Kidney glomerular epithelial cell (primary cell): ENCODE results near the gene PLBD2.

Experiments
- DNase-seq: peaks from one replicate; lab custom pipeline; 2025; lab: John Stamatoyannopoulos, UW

The PLBD2 gene

GRCh38 chr12:113418213-113418879 lies 60.0 kb downstream of the PLBD2 start:
- DNase-seq: no peak

DNA sequence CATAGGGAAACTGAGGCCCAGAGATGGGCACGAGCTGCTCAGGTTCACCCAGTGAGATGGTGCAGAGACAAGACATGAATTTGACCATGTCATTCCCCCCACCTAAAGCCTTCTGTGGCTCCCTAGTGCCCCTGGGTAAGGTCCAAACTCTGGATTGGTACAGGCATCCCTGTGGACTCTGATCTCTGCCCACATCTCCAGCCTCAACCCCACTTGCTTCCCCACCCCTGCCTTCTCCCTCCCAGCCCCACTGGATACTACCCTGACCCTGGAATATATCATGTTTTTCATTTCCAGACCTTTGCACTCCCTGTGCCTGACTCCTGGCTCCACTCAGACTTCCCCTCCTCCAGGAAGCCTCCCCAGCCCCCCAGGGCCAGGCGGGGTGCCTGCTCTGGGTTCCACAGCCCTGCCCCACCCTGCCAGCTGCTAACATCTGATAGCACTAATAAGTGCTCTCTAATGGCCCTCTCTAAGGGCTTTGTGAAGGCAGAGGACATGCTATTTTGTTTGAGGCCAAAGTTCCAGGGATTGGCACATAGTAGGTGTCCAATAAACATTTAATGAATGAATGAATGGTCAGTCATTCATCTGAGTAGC lies 62.7 kb downstream of the PLBD2 start:
- no peak for DNase-seq

- peak; percentile 88 for DNase-seq
Observed at GRCh38 chr12:113422030-113422885, 63.9 kb downstream of the PLBD2 start, which contains the start of gene SDSL. SDSL (plus strand) TSS chr12:113422380; CDS start chr12:113427983, 5,603 bp downstream.

DNA sequence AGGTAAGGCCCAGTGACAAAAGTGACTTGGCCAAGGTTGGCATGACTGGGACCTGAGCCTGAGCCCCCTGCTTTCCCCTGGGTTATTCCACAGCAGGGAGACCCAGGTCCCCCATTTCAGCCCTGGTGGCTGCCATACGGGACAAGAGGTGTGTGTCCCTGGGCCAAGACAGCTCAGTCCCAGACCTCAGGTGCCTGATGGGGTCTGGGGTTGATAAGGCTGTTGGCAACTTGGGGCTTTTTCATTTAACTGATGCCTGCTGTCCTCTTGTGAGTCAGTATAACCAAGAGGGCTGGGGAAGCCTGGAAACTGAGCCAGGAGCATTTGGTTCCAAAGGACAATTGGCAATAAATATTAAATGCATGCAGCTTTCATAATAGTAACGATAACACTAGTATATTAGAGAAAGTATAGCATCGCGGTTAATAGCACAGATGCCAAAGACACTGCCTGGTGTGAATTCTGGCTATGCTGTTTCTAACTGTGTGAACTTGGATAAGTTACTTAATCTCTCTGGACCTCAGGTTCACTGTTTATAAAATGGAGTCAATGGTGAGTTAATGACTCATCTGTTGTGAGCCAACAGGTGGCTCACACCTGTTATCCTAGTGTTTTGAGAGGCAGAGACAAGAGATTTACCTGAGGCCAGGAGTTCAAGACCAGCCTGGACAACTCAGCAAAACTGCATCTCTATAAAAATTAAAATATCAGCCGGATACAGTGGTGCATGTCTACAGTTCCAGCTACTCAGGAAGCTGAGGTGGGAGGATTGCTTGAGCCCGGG lies 64.7 kb downstream of the PLBD2 start:
- DNase-seq: no peak

DNA sequence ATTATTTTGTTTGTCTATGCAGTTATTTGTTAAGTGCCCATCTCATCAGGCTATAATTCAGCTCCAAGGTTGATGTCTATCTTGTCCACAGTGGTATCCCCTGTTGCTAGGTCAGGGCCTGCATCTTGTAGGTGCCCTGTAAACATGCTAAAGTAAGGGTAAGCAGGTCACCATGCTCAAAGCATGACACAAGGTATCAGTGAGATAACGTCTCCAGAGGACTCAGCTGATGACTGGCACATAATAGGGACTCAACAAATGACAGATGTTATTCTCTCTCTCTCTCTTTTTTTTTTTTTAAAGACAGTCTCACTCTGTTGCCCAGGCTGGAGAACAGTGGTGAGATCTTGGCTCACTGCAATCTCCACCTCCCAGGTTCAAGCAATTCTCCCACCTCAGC lies 66.1 kb downstream of the PLBD2 start:
- DNase-seq: no peak

- peak; percentile 43 for DNase-seq
Observed at GRCh38 chr12:113424915-113425823, 66.8 kb downstream of the PLBD2 start.

- no peak for DNase-seq
Observed at GRCh38 chr12:113425960-113426453, 67.6 kb downstream of the PLBD2 start.

- no peak for DNase-seq
Observed at GRCh38 chr12:113427882-113428281, 69.5 kb downstream of the PLBD2 start.

DNA sequence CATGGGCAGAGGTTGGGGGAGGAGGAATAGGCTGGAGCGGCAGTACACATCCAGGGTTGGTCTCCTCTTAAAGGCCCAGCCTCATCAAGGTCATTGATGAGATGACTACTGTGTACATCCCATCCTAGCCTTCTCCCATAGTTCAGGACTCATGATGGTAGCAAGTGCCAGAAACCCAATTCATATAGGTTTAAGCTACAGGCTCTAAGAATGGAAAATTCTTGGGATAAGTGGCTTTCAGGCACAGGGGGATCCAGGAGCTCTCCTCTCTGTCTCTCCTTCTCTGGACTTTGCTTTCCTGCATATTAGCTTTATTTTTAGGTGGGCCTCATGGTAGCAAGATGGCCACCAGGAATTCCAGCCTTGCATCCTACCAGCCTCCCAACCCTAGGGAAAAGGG lies 70.1 kb downstream of the PLBD2 start:
- DNase-seq: no peak

GRCh38 chr12:113432986-113433385 lies 74.6 kb downstream of the PLBD2 start:
- peak; percentile 44 for DNase-seq

DNA sequence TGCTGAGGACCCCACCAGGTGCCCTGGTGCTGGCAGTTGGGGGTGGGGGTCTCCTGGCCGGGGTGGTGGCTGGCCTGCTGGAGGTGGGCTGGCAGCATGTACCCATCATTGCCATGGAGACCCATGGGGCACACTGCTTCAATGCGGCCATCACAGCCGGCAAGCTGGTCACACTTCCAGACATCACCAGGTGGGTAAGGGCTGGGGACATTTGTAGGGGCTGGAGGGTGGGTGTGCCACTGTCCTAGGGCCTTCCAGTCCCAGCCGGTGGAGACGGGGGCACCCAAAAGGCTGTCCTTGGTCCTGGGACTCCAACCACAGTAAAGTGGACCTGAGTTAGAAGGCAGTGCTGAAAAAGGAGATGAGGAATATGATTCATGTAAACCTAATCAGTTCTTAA lies 77.0 kb downstream of the PLBD2 start:
- no peak for DNase-seq

GRCh38 chr12:113436586-113436985 lies 78.2 kb downstream of the PLBD2 start:
- DNase-seq: no peak

DNA sequence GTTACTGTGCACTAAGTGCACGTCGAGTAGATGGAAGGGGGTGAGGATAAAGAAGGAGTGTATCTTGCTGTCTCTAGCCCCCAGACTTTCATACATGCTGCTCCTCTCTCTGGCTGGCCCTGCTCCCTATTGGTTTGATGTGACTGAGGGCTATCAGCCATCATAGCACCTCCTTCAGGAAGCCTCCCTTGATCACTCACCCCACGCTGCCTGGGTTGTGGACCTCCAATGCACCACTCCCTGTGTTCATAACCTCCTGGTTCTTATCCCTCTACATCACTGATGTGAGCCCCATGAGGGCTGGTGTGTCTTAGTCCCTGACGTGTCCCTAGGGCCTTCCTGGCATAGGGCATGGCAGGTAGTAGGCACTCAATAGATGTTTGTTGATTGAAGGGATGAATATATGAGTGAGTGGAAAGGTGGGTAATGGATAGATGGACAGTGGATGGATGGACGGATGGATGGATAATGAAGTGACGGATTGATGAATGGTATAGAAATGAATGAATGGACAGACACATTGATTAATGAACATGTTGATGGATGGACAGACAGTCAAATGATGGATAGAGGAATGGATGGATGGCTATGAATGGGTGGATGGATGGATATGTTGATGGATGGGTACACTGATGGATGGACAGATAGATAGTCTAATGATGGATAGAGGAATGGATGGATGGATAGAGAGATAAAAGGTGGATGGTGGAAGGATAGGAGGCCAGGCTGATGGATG lies 78.8 kb downstream of the PLBD2 start:
- DNase-seq: no peak

DNA sequence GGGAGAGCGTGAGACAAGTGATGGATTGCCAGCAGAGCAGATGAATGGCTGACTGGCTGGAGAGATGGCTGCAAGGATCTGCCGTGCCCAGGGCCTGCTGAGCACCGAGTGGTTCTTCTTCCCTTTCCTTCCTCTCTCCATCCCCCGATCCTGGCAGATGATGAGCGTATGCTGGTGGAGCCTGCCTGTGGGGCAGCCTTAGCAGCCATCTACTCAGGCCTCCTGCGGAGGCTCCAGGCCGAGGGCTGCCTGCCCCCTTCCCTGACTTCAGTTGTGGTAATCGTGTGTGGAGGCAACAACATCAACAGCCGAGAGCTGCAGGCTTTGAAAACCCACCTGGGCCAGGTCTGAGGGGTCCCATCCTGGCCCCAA lies 79.3 kb downstream of the PLBD2 start:
- DNase-seq: no peak

DNA sequence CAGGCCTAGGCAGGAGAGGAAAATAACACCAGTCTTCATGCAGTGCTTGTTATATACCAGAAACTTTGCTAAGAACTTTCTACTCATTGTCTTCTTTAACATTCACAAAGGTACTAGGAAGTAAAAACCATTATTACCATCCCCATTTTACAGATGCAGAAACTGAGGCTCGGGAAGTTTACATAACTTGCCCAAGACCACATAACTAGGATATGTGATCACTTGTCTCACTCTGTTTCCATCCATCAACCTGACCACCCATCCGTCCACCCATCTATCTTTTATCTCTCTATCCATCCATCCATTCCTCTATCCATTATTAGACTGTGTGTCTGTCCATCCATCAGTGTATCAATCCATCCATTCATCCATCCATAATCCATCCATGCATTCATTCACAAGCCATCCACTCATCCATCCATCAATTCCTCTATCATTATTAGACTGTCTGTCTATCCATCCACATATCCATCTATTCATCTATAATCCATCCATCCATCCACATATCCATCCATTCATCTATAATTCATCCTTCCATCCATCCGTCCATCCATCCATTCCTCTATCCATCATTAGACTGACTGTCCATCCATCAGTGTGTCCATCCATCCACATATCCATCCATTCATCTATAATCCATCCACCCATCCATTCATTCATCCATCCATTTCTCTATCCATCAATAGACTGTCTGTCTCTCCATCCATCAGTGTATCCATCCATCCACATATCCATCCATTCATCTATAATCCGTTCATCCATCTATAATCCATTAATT lies 80.3 kb downstream of the PLBD2 start:
- DNase-seq: no peak

DNA sequence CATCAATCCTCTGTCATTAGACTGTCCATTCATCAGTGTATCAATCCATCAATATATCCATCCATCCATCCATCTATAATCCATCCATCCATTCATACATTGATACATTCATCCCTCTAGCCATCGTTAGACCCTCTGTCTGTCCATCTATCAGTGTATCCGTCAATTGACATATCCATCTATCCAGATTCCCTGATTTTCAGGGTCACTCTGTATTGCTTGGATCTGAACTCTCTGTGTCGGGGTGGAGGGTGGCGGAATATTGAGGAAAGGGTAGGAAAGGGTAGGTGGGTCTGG lies 80.9 kb downstream of the PLBD2 start:
- no peak for DNase-seq

DNA sequence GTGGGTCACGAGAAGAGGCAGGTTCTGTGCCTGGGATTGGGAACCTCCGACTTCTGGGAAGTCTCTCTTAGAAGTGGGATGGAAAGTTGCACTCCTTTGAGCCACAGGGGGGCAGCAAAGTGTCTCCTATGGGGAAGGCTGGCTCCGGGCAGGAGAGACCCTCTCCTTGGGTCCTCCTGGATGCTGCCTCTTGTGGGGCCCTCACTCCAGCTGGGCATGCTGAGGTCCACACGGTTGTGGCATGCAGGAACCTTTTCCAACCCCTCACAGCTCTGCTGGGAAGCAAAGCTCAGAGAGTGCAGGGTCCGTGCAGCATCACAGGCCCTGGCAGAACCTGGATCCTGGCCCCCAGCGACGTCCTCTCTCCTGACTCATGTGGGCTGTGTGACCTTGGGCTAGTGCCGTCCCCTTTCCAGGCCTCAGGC lies 81.2 kb downstream of the PLBD2 start:
- peak; percentile 29 for DNase-seq

- DNase-seq: no peak
Observed at GRCh38 chr12:113440336-113440735, 81.9 kb downstream of the PLBD2 start.
